SH-SY5Y (cell line): ENCODE results near the gene RPF1.

Experiments
- GATA2 ChIP-seq: IDR thresholded peaks from 2 replicates; pipeline ENCODE4 v1.6.1; 2011; ENCODE audit warnings: mild to moderate bottlenecking, low read depth, low read length
- GATA3 ChIP-seq: IDR thresholded peaks from 2 replicates; pipeline ENCODE4 v1.6.1; 2011; ENCODE audit warnings: low read depth, mild to moderate bottlenecking, low read length, moderate library complexity

GRCh38 chr1:84540759-84541158 is 61.7 kb downstream of the RPF1 start:
- TF ChIP-seq GATA2 (no peak), GATA3 (no peak)
